GM19025 (cell line): ENCODE measurements around the gene PMPCA.
"Not testable (repeated sequence)": the region's sequence is repeated elsewhere in the genome, so short reads cannot be mapped to it uniquely, and the experiment has no call there.

ENCODE experiments used
- ATAC-seq: cut with Tn5 transposase; IDR thresholded peaks from one replicate; pipeline ENCODE4 v1.9.1; 2021; ENCODE audit warnings: mild to moderate bottlenecking, low read depth, moderate library complexity; ENCODE audit not compliant: unreplicated experiment

The PMPCA gene

GRCh38 chr9:136393531-136393930, 16.9 kb upstream of the PMPCA start:
- no peak for ATAC-seq

GRCh38 chr9:136394312-136395019, 16.0 kb upstream of the PMPCA start:
- no peak for ATAC-seq

GRCh38 chr9:136395020-136395340, 15.5 kb upstream of the PMPCA start:
- no peak for ATAC-seq

GRCh38 chr9:136395345-136396218, 14.9 kb upstream of the PMPCA start:
- ATAC-seq = no peak

- no peak for ATAC-seq
Measured at GRCh38 chr9:136396219-136396515, 14.3 kb upstream of the PMPCA start.

GRCh38 chr9:136397643-136398042, 12.8 kb upstream of the PMPCA start:
- ATAC-seq = no peak

- no peak for ATAC-seq
Measured at GRCh38 chr9:136398286-136398685, 12.2 kb upstream of the PMPCA start.

GRCh38 chr9:136399176-136400037, 11.1 kb upstream of the PMPCA start:
- ATAC-seq = no peak

GRCh38 chr9:136400038-136400834, 10.2 kb upstream of the PMPCA start, which contains the start of gene SNAPC4:
Gene SNAPC4 (minus strand): TSS chr9:136400170. CDS start chr9:136398428, 1,742 bp downstream.
- peak; percentile 62 for ATAC-seq

GRCh38 chr9:136401173-136401922, 9.1 kb upstream of the PMPCA start:
- ATAC-seq = no peak

- ATAC-seq = no peak
Measured at GRCh38 chr9:136402067-136402466, 8.4 kb upstream of the PMPCA start.

- ATAC-seq = no peak
Measured at GRCh38 chr9:136403538-136403914, 6.9 kb upstream of the PMPCA start.

GRCh38 chr9:136403915-136404800, 6.3 kb upstream of the PMPCA start:
- ATAC-seq = no peak

GRCh38 chr9:136404801-136405136, 5.7 kb upstream of the PMPCA start:
- no peak for ATAC-seq

GRCh38 chr9:136405481-136405880, 5.0 kb upstream of the PMPCA start:
- ATAC-seq = no peak

GRCh38 chr9:136405904-136406303, 4.6 kb upstream of the PMPCA start:
- not testable (repeated sequence) for ATAC-seq

- ATAC-seq = not testable (repeated sequence)
Measured at GRCh38 chr9:136407061-136407460, 3.4 kb upstream of the PMPCA start.

- ATAC-seq = no peak
Measured at GRCh38 chr9:136407911-136408310, 2.5 kb upstream of the PMPCA start.
